Stimulated activated CD4-positive, alpha-beta T cell treated with anti-CD3 and anti-CD28 coated beads, Interleukin-12 subunit alpha, Interleukin-12 subunit beta, amount 100 ng/mL, for 4 hours (primary cell): ENCODE data around the gene FAM149B1.
"Not testable (repeated sequence)": the region's sequence is repeated elsewhere in the genome, so short reads cannot be mapped to it uniquely, and the experiment has no call there.

Experiments used
- DNase-seq: peaks from one replicate; pipeline ENCODE4 v3.0.0-alpha.2; 2020

FAM149B1 gene

GRCh38 chr10:73167783-73168464 lies at the start of gene FAM149B1, which contains the start of gene ECD:
Gene FAM149B1, plus strand, starts transcription at chr10:73168119. Its CDS starts 221 bp downstream, at chr10:73168340.
Gene ECD, minus strand, starts transcription at chr10:73168008. Its CDS starts 4,071 bp downstream, at chr10:73163937.
- peak; percentile 89 for DNase-seq

- no peak for DNase-seq
Observed at GRCh38 chr10:73119457-73119856, 48.5 kb upstream of the FAM149B1 start.

GRCh38 chr10:73119952-73120351 lies 48.0 kb upstream of the FAM149B1 start:
- DNase-seq: no peak

- no peak for DNase-seq
Observed at GRCh38 chr10:73126343-73126742, 41.6 kb upstream of the FAM149B1 start.

GRCh38 chr10:73131301-73131700 lies 36.6 kb upstream of the FAM149B1 start:
- DNase-seq: no peak

GRCh38 chr10:73131913-73132686 lies 35.8 kb upstream of the FAM149B1 start:
- no peak for DNase-seq

- DNase-seq: no peak
Observed at GRCh38 chr10:73134727-73135126, 33.2 kb upstream of the FAM149B1 start.

- no peak for DNase-seq
Observed at GRCh38 chr10:73136627-73137026, 31.3 kb upstream of the FAM149B1 start.

GRCh38 chr10:73139251-73139650 lies 28.7 kb upstream of the FAM149B1 start:
- no peak for DNase-seq

- DNase-seq: no peak
Observed at GRCh38 chr10:73141603-73142002, 26.3 kb upstream of the FAM149B1 start.

GRCh38 chr10:73150633-73151413 lies 17.1 kb upstream of the FAM149B1 start:
- not testable (repeated sequence) for DNase-seq

- no peak for DNase-seq
Observed at GRCh38 chr10:73152009-73152408, 15.9 kb upstream of the FAM149B1 start.

- DNase-seq: no peak
Observed at GRCh38 chr10:73156054-73156453, 11.9 kb upstream of the FAM149B1 start.

- DNase-seq: peak; percentile 39
Observed at GRCh38 chr10:73159038-73159648, 8.8 kb upstream of the FAM149B1 start.

- no peak for DNase-seq
Observed at GRCh38 chr10:73161079-73161478, 6.8 kb upstream of the FAM149B1 start.

GRCh38 chr10:73161662-73162061 lies 6.3 kb upstream of the FAM149B1 start:
- DNase-seq: no peak

- DNase-seq: no peak
Observed at GRCh38 chr10:73163096-73163495, 4.8 kb upstream of the FAM149B1 start.

GRCh38 chr10:73166972-73167371 lies 947 bp upstream of the FAM149B1 start:
- DNase-seq: no peak

GRCh38 chr10:73167458-73167782 lies 499 bp upstream of the FAM149B1 start:
- DNase-seq: no peak

- DNase-seq: no peak
Observed at GRCh38 chr10:73168465-73168803, 515 bp downstream of the FAM149B1 start.

GRCh38 chr10:73169320-73169719 lies 1.4 kb downstream of the FAM149B1 start:
- DNase-seq: no peak

- DNase-seq: no peak
Observed at GRCh38 chr10:73172867-73173266, 4.9 kb downstream of the FAM149B1 start.
